NAMALWA (cell line): ENCODE data around the gene ELAVL4.

Experiments
- DNase-seq: peaks from one replicate; pipeline ENCODE4 v3.0.0-alpha.2; 2015; ENCODE audit warnings: low spot score

ELAVL4 gene

GRCh38 chr1:50180367-50180766, 71.6 kb downstream of the ELAVL4 start:
- no peak for DNase-seq

- no peak for DNase-seq
Observed at GRCh38 chr1:50181027-50181663, 72.4 kb downstream of the ELAVL4 start.

- DNase-seq, result no peak
Observed at GRCh38 chr1:50183378-50184133, 74.8 kb downstream of the ELAVL4 start.

GRCh38 chr1:50189369-50189768, 80.6 kb downstream of the ELAVL4 start:
- no peak for DNase-seq

- DNase-seq, result no peak
Observed at GRCh38 chr1:50193002-50193401, 84.3 kb downstream of the ELAVL4 start.

- DNase-seq, result no peak
Observed at GRCh38 chr1:50195205-50195604, 86.5 kb downstream of the ELAVL4 start.

GRCh38 chr1:50196081-50196480, 87.4 kb downstream of the ELAVL4 start:
- DNase-seq, result no peak

- no peak for DNase-seq
Observed at GRCh38 chr1:50197216-50197615, 88.5 kb downstream of the ELAVL4 start.

GRCh38 chr1:50208315-50208714, 99.6 kb downstream of the ELAVL4 start:
- no peak for DNase-seq

GRCh38 chr1:50208756-50209155, 100.0 kb downstream of the ELAVL4 start:
- no peak for DNase-seq

- no peak for DNase-seq
Observed at GRCh38 chr1:50209749-50210148, 101.0 kb downstream of the ELAVL4 start.

GRCh38 chr1:50213505-50213904, 104.8 kb downstream of the ELAVL4 start:
- DNase-seq, result no peak

- no peak for DNase-seq
Observed at GRCh38 chr1:50214717-50215116, 106.0 kb downstream of the ELAVL4 start.

GRCh38 chr1:50218344-50219120, 109.8 kb downstream of the ELAVL4 start:
- DNase-seq, result no peak

- no peak for DNase-seq
Observed at GRCh38 chr1:50228871-50229384, 120.2 kb downstream of the ELAVL4 start.

- DNase-seq, result no peak
Observed at GRCh38 chr1:50231209-50231608, 122.5 kb downstream of the ELAVL4 start.

- no peak for DNase-seq
Observed at GRCh38 chr1:50232336-50232735, 123.6 kb downstream of the ELAVL4 start.

GRCh38 chr1:50236656-50237055, 127.9 kb downstream of the ELAVL4 start:
- DNase-seq, result no peak

GRCh38 chr1:50237056-50237455, 128.3 kb downstream of the ELAVL4 start:
- no peak for DNase-seq

- DNase-seq, result no peak
Observed at GRCh38 chr1:50243939-50244338, 135.2 kb downstream of the ELAVL4 start.

- no peak for DNase-seq
Observed at GRCh38 chr1:50246869-50247268, 138.1 kb downstream of the ELAVL4 start.

- DNase-seq, result peak; percentile 88
Observed at GRCh38 chr1:50251702-50252101, 143.0 kb downstream of the ELAVL4 start.

- DNase-seq, result no peak
Observed at GRCh38 chr1:50252196-50252595, 143.5 kb downstream of the ELAVL4 start.
